ENCODE measurements around the gene OLA1.

DNA sequence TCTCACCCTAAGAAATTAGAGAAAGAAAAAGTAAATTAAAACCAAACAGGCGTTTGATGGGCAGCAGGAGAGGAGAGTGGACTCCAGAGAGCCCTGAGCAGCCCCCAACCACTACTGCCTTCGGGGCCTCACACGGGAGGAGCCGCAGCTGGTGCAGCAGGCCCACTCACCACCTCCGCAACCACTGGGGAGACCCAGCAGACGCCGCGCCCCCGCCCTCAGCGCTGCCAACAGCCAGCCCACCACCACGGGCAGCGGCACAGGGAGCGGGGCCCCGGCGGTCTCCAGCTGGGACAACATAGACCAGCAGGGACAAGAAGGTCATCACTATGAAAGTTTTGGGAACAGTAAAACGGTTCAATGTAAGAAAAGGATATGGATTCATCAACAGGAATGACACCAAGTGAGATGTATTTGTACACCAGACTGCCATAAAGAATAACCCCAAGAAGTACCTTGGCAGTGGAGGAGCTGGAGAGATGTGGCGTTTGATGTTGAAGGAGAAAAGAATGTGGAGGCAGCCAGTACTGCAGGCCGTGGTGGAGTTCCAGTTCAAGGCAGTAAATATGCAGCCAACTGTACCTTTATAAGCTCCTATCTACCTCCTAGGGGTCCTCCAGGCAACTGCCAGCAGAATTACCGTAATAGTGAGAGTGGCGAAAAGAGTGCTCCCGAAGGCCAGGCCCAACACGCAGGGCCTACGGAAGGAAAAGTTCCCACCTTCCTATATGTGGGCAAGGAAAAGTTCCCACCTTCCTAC, 76.5 kb downstream of the OLA1 start:
- TF ChIP-seq, protein P1, sequence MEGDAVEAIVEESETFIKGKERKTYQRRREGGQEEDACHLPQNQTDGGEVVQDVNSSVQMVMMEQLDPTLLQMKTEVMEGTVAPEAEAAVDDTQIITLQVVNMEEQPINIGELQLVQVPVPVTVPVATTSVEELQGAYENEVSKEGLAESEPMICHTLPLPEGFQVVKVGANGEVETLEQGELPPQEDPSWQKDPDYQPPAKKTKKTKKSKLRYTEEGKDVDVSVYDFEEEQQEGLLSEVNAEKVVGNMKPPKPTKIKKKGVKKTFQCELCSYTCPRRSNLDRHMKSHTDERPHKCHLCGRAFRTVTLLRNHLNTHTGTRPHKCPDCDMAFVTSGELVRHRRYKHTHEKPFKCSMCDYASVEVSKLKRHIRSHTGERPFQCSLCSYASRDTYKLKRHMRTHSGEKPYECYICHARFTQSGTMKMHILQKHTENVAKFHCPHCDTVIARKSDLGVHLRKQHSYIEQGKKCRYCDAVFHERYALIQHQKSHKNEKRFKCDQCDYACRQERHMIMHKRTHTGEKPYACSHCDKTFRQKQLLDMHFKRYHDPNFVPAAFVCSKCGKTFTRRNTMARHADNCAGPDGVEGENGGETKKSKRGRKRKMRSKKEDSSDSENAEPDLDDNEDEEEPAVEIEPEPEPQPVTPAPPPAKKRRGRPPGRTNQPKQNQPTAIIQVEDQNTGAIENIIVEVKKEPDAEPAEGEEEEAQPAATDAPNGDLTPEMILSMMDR (conservative IDR thresholded peaks at IDR 0.05) = no peak
- TF ChIP-seq EZH2 (IDR thresholded peaks at IDR 0.05; ENCODE audit: low read depth) = no peak

Data from PC-9 (cell line).